WTC11 (cell line): Measurements from ENCODE around the gene NUDT22.

Experiments
- CREB1 ChIP-seq: sonication (generic); formaldehyde crosslinking; IDR thresholded peaks from 2 replicates; pipeline ENCODE4 v1.8.0; 2023; ENCODE audit warnings: mild to moderate bottlenecking, missing genetic modification reagents
- JUN ChIP-seq: sonication (generic); formaldehyde crosslinking; IDR thresholded peaks from 2 replicates; pipeline ENCODE4 v1.8.0; 2023; ENCODE audit warnings: mild to moderate bottlenecking, missing genetic modification reagents
- TEAD4 ChIP-seq: sonication (generic); formaldehyde crosslinking; IDR thresholded peaks from 2 replicates; pipeline ENCODE4 v1.8.0; 2022; ENCODE audit warnings: mild to moderate bottlenecking, missing genetic modification reagents
- ZNF138 ChIP-seq: sonication (generic); formaldehyde crosslinking; conservative IDR thresholded peaks from 2 replicates; pipeline ENCODE4 v1.8.1; 2022; ENCODE audit warnings: mild to moderate bottlenecking, moderate library complexity, missing genetic modification reagents
- TF ChIP-seq, protein P1 (sequence below): fragments of 200-600 bp; IDR thresholded peaks from 2 replicates; pipeline ENCODE4 v1.8.0; 2022; ENCODE audit warnings: antibody characterized with exemption
- TF ChIP-seq, protein P2 (sequence below): sonication (generic); formaldehyde crosslinking; IDR thresholded peaks from 2 replicates; pipeline ENCODE4 v1.8.0; 2022; ENCODE audit warnings: mild to moderate bottlenecking, missing genetic modification reagents
- TF ChIP-seq, protein P3 (sequence below): sonication (generic); formaldehyde crosslinking; conservative IDR thresholded peaks from 2 replicates; pipeline ENCODE4 v1.8.1; 2023; ENCODE audit warnings: mild to moderate bottlenecking, low read depth, missing genetic modification reagents, moderate library complexity
- TF ChIP-seq, protein P4 (sequence below): sonication (generic); formaldehyde crosslinking; IDR thresholded peaks from 2 replicates; pipeline ENCODE4 v1.8.1; 2023; ENCODE audit warnings: mild to moderate bottlenecking, moderate library complexity, missing genetic modification reagents
- TF ChIP-seq, protein P5 (sequence below): sonication (generic); formaldehyde crosslinking; IDR thresholded peaks from 2 replicates; pipeline ENCODE4 v1.8.1; 2023; ENCODE audit warnings: mild to moderate bottlenecking, missing genetic modification reagents, moderate library complexity
- TF ChIP-seq, protein P6 (sequence below): sonication (generic); formaldehyde crosslinking; IDR thresholded peaks from 2 replicates; pipeline ENCODE4 v1.8.1; 2022; ENCODE audit warnings: low read depth, missing genetic modification reagents, borderline replicate concordance
- TF ChIP-seq, protein P7 (sequence below): sonication (generic); formaldehyde crosslinking; IDR thresholded peaks from 2 replicates; pipeline ENCODE4 v1.8.1; 2023; ENCODE audit warnings: mild to moderate bottlenecking, missing genetic modification reagents, moderate library complexity
- TF ChIP-seq, protein P8 (sequence below): fragments of 250-450 bp; sonication (Bioruptor Pico); IDR thresholded peaks from 2 replicates; pipeline ENCODE4 v2.1.2; 2022; ENCODE audit warnings: mild to moderate bottlenecking, moderate library complexity
- TF ChIP-seq, protein P9 (sequence below): sonication (generic); formaldehyde crosslinking; IDR thresholded peaks from 2 replicates; pipeline ENCODE4 v1.8.0; 2022; ENCODE audit warnings: mild to moderate bottlenecking, missing genetic modification reagents

DNA sequence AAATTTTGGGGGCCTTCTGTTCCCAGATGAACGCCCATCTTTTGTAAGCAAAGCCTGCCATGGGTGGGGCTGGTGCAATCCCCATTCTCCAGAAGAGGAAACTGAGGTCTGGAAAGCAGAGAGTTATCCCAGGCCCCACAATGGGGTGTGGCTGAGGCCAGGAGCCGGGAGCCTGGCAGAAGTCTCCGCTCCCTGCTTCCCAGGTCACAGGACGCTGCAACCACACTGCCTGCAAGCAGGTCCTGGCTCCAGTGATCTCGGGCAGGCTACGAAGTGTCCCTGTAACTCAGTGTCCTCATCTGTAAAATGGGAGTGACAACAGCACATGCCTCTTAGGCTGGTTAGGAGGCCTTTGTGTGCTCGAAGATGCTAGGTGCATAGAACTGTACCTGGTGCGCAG lies 27.0 kb downstream of the NUDT22 start:
- TF ChIP-seq, protein P1, sequence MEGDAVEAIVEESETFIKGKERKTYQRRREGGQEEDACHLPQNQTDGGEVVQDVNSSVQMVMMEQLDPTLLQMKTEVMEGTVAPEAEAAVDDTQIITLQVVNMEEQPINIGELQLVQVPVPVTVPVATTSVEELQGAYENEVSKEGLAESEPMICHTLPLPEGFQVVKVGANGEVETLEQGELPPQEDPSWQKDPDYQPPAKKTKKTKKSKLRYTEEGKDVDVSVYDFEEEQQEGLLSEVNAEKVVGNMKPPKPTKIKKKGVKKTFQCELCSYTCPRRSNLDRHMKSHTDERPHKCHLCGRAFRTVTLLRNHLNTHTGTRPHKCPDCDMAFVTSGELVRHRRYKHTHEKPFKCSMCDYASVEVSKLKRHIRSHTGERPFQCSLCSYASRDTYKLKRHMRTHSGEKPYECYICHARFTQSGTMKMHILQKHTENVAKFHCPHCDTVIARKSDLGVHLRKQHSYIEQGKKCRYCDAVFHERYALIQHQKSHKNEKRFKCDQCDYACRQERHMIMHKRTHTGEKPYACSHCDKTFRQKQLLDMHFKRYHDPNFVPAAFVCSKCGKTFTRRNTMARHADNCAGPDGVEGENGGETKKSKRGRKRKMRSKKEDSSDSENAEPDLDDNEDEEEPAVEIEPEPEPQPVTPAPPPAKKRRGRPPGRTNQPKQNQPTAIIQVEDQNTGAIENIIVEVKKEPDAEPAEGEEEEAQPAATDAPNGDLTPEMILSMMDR, result no peak
- TF ChIP-seq, protein P2, sequence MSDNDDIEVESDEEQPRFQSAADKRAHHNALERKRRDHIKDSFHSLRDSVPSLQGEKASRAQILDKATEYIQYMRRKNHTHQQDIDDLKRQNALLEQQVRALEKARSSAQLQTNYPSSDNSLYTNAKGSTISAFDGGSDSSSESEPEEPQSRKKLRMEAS, result no peak
- TF ChIP-seq, protein P3, sequence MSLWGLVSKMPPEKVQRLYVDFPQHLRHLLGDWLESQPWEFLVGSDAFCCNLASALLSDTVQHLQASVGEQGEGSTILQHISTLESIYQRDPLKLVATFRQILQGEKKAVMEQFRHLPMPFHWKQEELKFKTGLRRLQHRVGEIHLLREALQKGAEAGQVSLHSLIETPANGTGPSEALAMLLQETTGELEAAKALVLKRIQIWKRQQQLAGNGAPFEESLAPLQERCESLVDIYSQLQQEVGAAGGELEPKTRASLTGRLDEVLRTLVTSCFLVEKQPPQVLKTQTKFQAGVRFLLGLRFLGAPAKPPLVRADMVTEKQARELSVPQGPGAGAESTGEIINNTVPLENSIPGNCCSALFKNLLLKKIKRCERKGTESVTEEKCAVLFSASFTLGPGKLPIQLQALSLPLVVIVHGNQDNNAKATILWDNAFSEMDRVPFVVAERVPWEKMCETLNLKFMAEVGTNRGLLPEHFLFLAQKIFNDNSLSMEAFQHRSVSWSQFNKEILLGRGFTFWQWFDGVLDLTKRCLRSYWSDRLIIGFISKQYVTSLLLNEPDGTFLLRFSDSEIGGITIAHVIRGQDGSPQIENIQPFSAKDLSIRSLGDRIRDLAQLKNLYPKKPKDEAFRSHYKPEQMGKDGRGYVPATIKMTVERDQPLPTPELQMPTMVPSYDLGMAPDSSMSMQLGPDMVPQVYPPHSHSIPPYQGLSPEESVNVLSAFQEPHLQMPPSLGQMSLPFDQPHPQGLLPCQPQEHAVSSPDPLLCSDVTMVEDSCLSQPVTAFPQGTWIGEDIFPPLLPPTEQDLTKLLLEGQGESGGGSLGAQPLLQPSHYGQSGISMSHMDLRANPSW, result no peak
- no peak for TF ChIP-seq CREB1 (CRISPR knock-in tag)
- TF ChIP-seq, protein P4, sequence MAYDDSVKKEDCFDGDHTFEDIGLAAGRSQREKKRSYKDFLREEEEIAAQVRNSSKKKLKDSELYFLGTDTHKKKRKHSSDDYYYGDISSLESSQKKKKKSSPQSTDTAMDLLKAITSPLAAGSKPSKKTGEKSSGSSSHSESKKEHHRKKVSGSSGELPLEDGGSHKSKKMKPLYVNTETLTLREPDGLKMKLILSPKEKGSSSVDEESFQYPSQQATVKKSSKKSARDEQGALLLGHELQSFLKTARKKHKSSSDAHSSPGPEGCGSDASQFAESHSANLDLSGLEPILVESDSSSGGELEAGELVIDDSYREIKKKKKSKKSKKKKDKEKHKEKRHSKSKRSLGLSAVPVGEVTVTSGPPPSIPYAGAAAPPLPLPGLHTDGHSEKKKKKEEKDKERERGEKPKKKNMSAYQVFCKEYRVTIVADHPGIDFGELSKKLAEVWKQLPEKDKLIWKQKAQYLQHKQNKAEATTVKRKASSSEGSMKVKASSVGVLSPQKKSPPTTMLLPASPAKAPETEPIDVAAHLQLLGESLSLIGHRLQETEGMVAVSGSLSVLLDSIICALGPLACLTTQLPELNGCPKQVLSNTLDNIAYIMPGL (CRISPR knock-in tag), result no peak
- no peak for TF ChIP-seq ZNF138 (CRISPR knock-in tag)
- TF ChIP-seq, protein P5, sequence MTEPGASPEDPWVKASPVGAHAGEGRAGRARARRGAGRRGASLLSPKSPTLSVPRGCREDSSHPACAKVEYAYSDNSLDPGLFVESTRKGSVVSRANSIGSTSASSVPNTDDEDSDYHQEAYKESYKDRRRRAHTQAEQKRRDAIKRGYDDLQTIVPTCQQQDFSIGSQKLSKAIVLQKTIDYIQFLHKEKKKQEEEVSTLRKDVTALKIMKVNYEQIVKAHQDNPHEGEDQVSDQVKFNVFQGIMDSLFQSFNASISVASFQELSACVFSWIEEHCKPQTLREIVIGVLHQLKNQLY (CRISPR knock-in tag), result no peak
- no peak for TF ChIP-seq TEAD4 (CRISPR knock-in tag)
- TF ChIP-seq, protein P6, sequence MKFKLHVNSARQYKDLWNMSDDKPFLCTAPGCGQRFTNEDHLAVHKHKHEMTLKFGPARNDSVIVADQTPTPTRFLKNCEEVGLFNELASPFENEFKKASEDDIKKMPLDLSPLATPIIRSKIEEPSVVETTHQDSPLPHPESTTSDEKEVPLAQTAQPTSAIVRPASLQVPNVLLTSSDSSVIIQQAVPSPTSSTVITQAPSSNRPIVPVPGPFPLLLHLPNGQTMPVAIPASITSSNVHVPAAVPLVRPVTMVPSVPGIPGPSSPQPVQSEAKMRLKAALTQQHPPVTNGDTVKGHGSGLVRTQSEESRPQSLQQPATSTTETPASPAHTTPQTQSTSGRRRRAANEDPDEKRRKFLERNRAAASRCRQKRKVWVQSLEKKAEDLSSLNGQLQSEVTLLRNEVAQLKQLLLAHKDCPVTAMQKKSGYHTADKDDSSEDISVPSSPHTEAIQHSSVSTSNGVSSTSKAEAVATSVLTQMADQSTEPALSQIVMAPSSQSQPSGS (CRISPR knock-in tag), result no peak
- no peak for TF ChIP-seq JUN (CRISPR knock-in tag)
- TF ChIP-seq, protein P7, sequence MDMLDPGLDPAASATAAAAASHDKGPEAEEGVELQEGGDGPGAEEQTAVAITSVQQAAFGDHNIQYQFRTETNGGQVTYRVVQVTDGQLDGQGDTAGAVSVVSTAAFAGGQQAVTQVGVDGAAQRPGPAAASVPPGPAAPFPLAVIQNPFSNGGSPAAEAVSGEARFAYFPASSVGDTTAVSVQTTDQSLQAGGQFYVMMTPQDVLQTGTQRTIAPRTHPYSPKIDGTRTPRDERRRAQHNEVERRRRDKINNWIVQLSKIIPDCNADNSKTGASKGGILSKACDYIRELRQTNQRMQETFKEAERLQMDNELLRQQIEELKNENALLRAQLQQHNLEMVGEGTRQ, result no peak
- TF ChIP-seq, protein P8, sequence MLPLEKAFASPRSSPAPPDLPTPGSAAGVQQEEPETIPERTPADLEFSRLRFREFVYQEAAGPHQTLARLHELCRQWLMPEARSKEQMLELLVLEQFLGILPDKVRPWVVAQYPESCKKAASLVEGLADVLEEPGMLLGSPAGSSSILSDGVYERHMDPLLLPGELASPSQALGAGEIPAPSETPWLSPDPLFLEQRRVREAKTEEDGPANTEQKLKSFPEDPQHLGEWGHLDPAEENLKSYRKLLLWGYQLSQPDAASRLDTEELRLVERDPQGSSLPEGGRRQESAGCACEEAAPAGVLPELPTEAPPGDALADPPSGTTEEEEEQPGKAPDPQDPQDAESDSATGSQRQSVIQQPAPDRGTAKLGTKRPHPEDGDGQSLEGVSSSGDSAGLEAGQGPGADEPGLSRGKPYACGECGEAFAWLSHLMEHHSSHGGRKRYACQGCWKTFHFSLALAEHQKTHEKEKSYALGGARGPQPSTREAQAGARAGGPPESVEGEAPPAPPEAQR, result no peak
- TF ChIP-seq, protein P9, sequence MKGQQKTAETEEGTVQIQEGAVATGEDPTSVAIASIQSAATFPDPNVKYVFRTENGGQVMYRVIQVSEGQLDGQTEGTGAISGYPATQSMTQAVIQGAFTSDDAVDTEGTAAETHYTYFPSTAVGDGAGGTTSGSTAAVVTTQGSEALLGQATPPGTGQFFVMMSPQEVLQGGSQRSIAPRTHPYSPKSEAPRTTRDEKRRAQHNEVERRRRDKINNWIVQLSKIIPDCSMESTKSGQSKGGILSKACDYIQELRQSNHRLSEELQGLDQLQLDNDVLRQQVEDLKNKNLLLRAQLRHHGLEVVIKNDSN, result no peak
